CD4-positive, alpha-beta T cell (primary cell): ENCODE results near the gene SSTR5. TPM values are rescaled to one million over a fixed set of nuclear protein-coding genes. Genes with fewer than 3 reads are reported as not detected.
A peak's percentile ranks its signal among the peaks of the same experiment; 100 is the strongest.

Source experiments
- ATAC-seq: fragments of 200-7000 bp; cut with Tn5 transposase; one replicate; pipeline ENCODE4 v1.10.0; 2022; ENCODE audit warnings: mild to moderate bottlenecking; ENCODE audit not compliant: poor library complexity
- CTCF ChIA-PET: fragments of 350-600 bp; sonication (Branson Sonifier 250); formaldehyde crosslinking; loops from one replicate; lab custom pipeline; 2021; ENCODE audit warnings: antibody characterized with exemption, inconsistent platforms; lab: Charles Lee
- POLR2A ChIA-PET: fragments of 350-600 bp; sonication (Branson Sonifier 250); formaldehyde crosslinking; loops from one replicate; lab custom pipeline; 2021; ENCODE audit warnings: antibody characterized with exemption, inconsistent platforms; lab: Charles Lee
- DNase-seq, 14 experiments: peaks; one replicate each; pipeline ENCODE4 v3.0.0-alpha.2; 2013 to 2020; ENCODE audit warnings: mixed read lengths in 2 of 14
- H3K27ac ChIP-seq, 2 donors: one replicate each; pipeline versions ENCODE4 v1.5.1 to v1.7.0; 2013; ENCODE audit warnings: low read length in 2 of 2, low read depth in 1 of 2, mild to moderate bottlenecking in 1 of 2
- H3K27me3 ChIP-seq, 2 experiments: 1 replicate in 1 of 2; 2 replicates in 1 of 2; pipeline versions ENCODE4 v1.6.1 to v1.7.0; 2013; ENCODE audit warnings: low read length in 2 of 2, control low read depth in 1 of 2, mild to moderate bottlenecking in 1 of 2, moderate library complexity in 1 of 2; ENCODE audit not compliant: insufficient read depth in 2 of 2, control insufficient read depth in 1 of 2
- H3K36me3 ChIP-seq: one replicate; pipeline ENCODE4 v1.6.1; 2013; ENCODE audit warnings: low read length, control low read depth; ENCODE audit not compliant: insufficient read depth
- H3K4me1 ChIP-seq: one replicate; pipeline ENCODE4 v1.6.1; 2013; ENCODE audit warnings: low read length, control low read depth; ENCODE audit not compliant: insufficient read depth
- H3K4me3 ChIP-seq: one replicate; pipeline ENCODE4 v1.5.1; 2013; ENCODE audit warnings: mild to moderate bottlenecking, low read length, moderate library complexity
- H3K9me3 ChIP-seq, 2 experiments: 1 replicate in 1 of 2; 2 replicates in 1 of 2; pipeline versions ENCODE4 v1.6.1 to v1.7.0; 2013; ENCODE audit warnings: low read length in 2 of 2, mild to moderate bottlenecking in 2 of 2, control low read depth in 1 of 2, moderate library complexity in 1 of 2; ENCODE audit not compliant: control insufficient read depth in 1 of 2, insufficient read depth in 1 of 2
- H3K27ac Mint-ChIP-seq: one replicate; pipeline ENCODE4 v1.8.0; 2020; ENCODE audit warnings: mixed read lengths
- H3K27me3 Mint-ChIP-seq: one replicate; pipeline ENCODE4 v1.8.0; 2021; ENCODE audit warnings: mixed read lengths
- H3K36me3 Mint-ChIP-seq: one replicate; pipeline ENCODE4 v1.8.0; 2021; ENCODE audit warnings: low read depth, mixed read lengths
- H3K4me1 Mint-ChIP-seq: one replicate; pipeline ENCODE4 v1.8.0; 2021; ENCODE audit warnings: low read depth, mixed read lengths
- H3K4me3 Mint-ChIP-seq: one replicate; pipeline ENCODE4 v1.8.0; 2020; ENCODE audit warnings: mild to moderate bottlenecking, mixed read lengths
- H3K9me3 Mint-ChIP-seq: one replicate; pipeline ENCODE4 v1.8.0; 2020; ENCODE audit warnings: mixed read lengths
- CTCF ChIP-seq: fragments of 200-600 bp; IDR thresholded peaks from one replicate; pipeline ENCODE4 v1.8.0; 2022; ENCODE audit warnings: antibody characterized with exemption, mild to moderate bottlenecking
- intact Hi-C, 2 experiments: fragments of 100-400 bp; cut with DNase I in 1 of 2; cut with micrococcal nuclease in 1 of 2; formaldehyde crosslinking; loops; one replicate each; pipeline versions ENCODE4 v1.15.1 to v1.9.0; 2023 to 2025; cut with DNase I, micrococcal nuclease
- total RNA-seq, 174 experiments: library from RNA in 2 of 174; stranded (reverse) in 2 of 174; gene quantifications; one replicate each; pipeline ENCODE4 v1.2.3 and lab custom pipeline; 2021 to 2026

Gene SSTR5
- total RNA-seq, 2 experiments from 2014 or later, result not detected

GRCh38 chr16:1042049-1042744 lies 30.4 kb upstream of the SSTR5 start:
- Mint-ChIP-seq H3K4me1 (no peaks in the 10 kb centered on the region), H3K27me3 (peaks cover 4% of the 10 kb centered on the region), H3K27ac (no peak overlapping the region), H3K36me3 (no peaks in the 10 kb centered on the region), H3K9me3 (no peaks in the 10 kb centered on the region), H3K4me3 (no peak overlapping the region)
- intact Hi-C loops, result no loop called here
- ATAC-seq, result no peak
- CTCF ChIA-PET, result interaction anchor here (1.3 kb wide), 1 partner anchor 16 kb away, joined by 3 read pairs; no protein-coding TSS in a partner anchor
- H3K36me3 ChIP-seq, result no peaks in the 10 kb centered on the region
- no peak overlapping the region for H3K4me3 ChIP-seq
- H3K27me3 ChIP-seq, result peaks cover 0 to 2% of the 10 kb centered on the region in 2 experiments
- POLR2A ChIA-PET, result no interaction called here
- no peak for DNase-seq
- no peak overlapping the region for H3K27ac ChIP-seq
- H3K4me1 ChIP-seq, result no peaks in the 10 kb centered on the region
- H3K9me3 ChIP-seq, result peaks cover 0 to 22% of the 10 kb centered on the region in 2 experiments
- TF ChIP-seq CTCF, result no peak

- ChIA-PET CTCF (interaction anchor here (1.3 kb wide), 1 partner anchor 15 kb away, joined by 3 read pairs; no protein-coding TSS in a partner anchor), POLR2A (no interaction called here)
- Histone ChIP-seq H3K36me3 (no peaks in the 10 kb centered on the region), H3K27ac (no peak overlapping the region), H3K9me3 (peaks cover 0 to 25% of the 10 kb centered on the region in 2 experiments), H3K27me3 (peaks cover 0 to 4% of the 10 kb centered on the region in 2 experiments), H3K4me3 (no peak overlapping the region), H3K4me1 (no peaks in the 10 kb centered on the region)
- TF ChIP-seq CTCF, result no peak
- no peak overlapping the region for H3K27ac Mint-ChIP-seq
- H3K36me3 Mint-ChIP-seq, result no peaks in the 10 kb centered on the region
- H3K27me3 Mint-ChIP-seq, result peaks cover 4% of the 10 kb centered on the region
- intact Hi-C loops, result no loop called here
- H3K9me3 Mint-ChIP-seq, result no peaks in the 10 kb centered on the region
- DNase-seq (peak in 2 of 14 experiments; percentile 10 to 13), ATAC-seq (no peak)
- H3K4me1 Mint-ChIP-seq, result no peaks in the 10 kb centered on the region
- H3K4me3 Mint-ChIP-seq, result no peak overlapping the region
Measured at GRCh38 chr16:1042866-1043265, 29.7 kb upstream of the SSTR5 start.

- peaks cover 4% of the 10 kb centered on the region for H3K27me3 Mint-ChIP-seq
- CTCF ChIA-PET, result no interaction called here
- no peak for DNase-seq
Measured at GRCh38 chr16:1043881-1044451, 28.6 kb upstream of the SSTR5 start.

More at GRCh38 chr16:1043881-1044451, 28.6 kb upstream of the SSTR5 start:
- no peak for TF ChIP-seq CTCF
- POLR2A ChIA-PET, result no interaction called here
- peaks cover 0 to 6% of the 10 kb centered on the region in 2 experiments for H3K27me3 ChIP-seq
- no peaks in the 10 kb centered on the region for H3K36me3 ChIP-seq
- ATAC-seq, result no peak
- no peak overlapping the region for H3K27ac Mint-ChIP-seq
- peaks cover 0 to 21% of the 10 kb centered on the region in 2 experiments for H3K9me3 ChIP-seq
- H3K4me3 ChIP-seq, result no peak overlapping the region
- H3K27ac ChIP-seq, result no peak overlapping the region
- intact Hi-C loops, result no loop called here
- H3K4me1 ChIP-seq, result peaks cover 3% of the 10 kb centered on the region
- H3K4me1 Mint-ChIP-seq, result no peaks in the 10 kb centered on the region
- H3K4me3 Mint-ChIP-seq, result no peak overlapping the region
- H3K36me3 Mint-ChIP-seq, result no peaks in the 10 kb centered on the region
- no peaks in the 10 kb centered on the region for H3K9me3 Mint-ChIP-seq
